ENCODE measurements around the gene RASAL2.

DNA sequence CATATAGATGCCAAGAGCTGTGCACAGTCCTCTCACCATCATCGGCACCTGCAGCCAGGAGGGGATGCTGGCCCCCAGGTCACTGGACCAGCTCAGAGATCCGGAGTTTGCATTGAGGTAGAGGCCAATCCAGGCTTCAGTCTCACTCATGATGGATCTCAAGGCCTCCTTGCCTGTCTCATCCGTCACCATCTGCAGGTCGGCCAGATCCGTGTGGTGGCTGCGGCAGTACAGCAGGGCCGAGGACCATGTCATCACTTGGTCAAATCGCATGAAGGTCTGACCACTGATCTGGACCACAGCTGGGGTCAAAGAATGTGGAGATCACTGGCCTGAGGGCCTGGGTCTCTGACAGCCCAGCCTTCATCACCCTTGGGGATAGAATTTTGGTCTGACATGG is 396.2 kb downstream of the RASAL2 start:
- TF ChIP-seq, protein P1, sequence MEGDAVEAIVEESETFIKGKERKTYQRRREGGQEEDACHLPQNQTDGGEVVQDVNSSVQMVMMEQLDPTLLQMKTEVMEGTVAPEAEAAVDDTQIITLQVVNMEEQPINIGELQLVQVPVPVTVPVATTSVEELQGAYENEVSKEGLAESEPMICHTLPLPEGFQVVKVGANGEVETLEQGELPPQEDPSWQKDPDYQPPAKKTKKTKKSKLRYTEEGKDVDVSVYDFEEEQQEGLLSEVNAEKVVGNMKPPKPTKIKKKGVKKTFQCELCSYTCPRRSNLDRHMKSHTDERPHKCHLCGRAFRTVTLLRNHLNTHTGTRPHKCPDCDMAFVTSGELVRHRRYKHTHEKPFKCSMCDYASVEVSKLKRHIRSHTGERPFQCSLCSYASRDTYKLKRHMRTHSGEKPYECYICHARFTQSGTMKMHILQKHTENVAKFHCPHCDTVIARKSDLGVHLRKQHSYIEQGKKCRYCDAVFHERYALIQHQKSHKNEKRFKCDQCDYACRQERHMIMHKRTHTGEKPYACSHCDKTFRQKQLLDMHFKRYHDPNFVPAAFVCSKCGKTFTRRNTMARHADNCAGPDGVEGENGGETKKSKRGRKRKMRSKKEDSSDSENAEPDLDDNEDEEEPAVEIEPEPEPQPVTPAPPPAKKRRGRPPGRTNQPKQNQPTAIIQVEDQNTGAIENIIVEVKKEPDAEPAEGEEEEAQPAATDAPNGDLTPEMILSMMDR (IDR thresholded peaks at IDR 0.05): no peak
- no peak for TF ChIP-seq EZH2 (IDR thresholded peaks at IDR 0.05)
- TF ChIP-seq EZH2phosphoT487 (IDR thresholded peaks at IDR 0.05): no peak

Data from neural progenitor cell (in vitro differentiated cells).